ENCODE measurements around the gene RHBDL2. TPM values are rescaled to one million over a fixed set of nuclear protein-coding genes. Genes with fewer than 3 reads are reported as not detected.

Gene RHBDL2
- total and polyA plus RNA-seq, 5 experiments from 2014 or later: 0.14 TPM; not detected in 4

Other genes starting within 250 kb of the RHBDL2 start
- gene RRAGC, start 82.1 kb downstream of the RHBDL2 start, total RNA-seq: 10 to 100 TPM; 24.8 to 26.4 TPM
- 1 to 10 TPM; 5.6 to 6.7 (median 6.5) TPM for gene RRAGC, start 82.1 kb downstream of the RHBDL2 start, polyA plus RNA-seq
- 10 to 100 TPM; 12.4 to 13.8 TPM for gene MYCBP, start 68.5 kb downstream of the RHBDL2 start, total RNA-seq
- 10 to 100 TPM; 49.6 to 63.8 (median 59.5) TPM for gene MYCBP, start 68.5 kb downstream of the RHBDL2 start, polyA plus RNA-seq
- gene GJA9, start 60.2 kb downstream of the RHBDL2 start, total RNA-seq: not detected
- not detected for gene GJA9, start 60.2 kb downstream of the RHBDL2 start, polyA plus RNA-seq
- 10 to 100 TPM; 74.5 to 76.0 TPM for gene AKIRIN1, start 49.4 kb upstream of the RHBDL2 start, total RNA-seq
- gene AKIRIN1, start 49.4 kb upstream of the RHBDL2 start, polyA plus RNA-seq: 10 to 100 TPM; 92.9 to 99.2 (median 93.7) TPM
- gene NDUFS5, start 84.5 kb upstream of the RHBDL2 start, total RNA-seq: 100 to 1,000 TPM; 104 to 118 TPM
- gene NDUFS5, start 84.5 kb upstream of the RHBDL2 start, polyA plus RNA-seq: 100 to 1,000 TPM; 614 to 657 (median 626) TPM

All from naive thymus-derived CD8-positive, alpha-beta T cell (primary cell).